Mucosa of descending colon (tissue), 3 donors: ENCODE data around the gene ZNF266. TPM values are rescaled to one million over a fixed set of nuclear protein-coding genes. Genes with fewer than 3 reads are reported as not detected.

Experiments
- ATAC-seq: fragments of 200-7000 bp; cut with Tn5 transposase; one replicate; pipeline ENCODE4 v1.9.1; 2020; ENCODE audit warnings: mild to moderate bottlenecking, moderate library complexity
- DNase-seq, 3 donors: peaks; one replicate each; pipeline ENCODE4 v3.0.0-alpha.2; 2020
- H3K36me3 ChIP-seq: fragments of 200-600 bp; one replicate; pipeline ENCODE4 v1.8.0; 2021; ENCODE audit warnings: low read depth, mild to moderate bottlenecking
- H3K4me1 ChIP-seq: fragments of 200-600 bp; one replicate; pipeline ENCODE4 v1.8.0; 2021; ENCODE audit warnings: low read depth, mild to moderate bottlenecking
- H3K4me3 ChIP-seq: fragments of 200-600 bp; one replicate; pipeline ENCODE4 v1.8.0; 2021; ENCODE audit warnings: mild to moderate bottlenecking
- H3K9me3 ChIP-seq: fragments of 200-600 bp; one replicate; pipeline ENCODE4 v1.8.0; 2021; ENCODE audit warnings: mild to moderate bottlenecking
- CTCF ChIP-seq: fragments of 200-600 bp; IDR thresholded peaks from one replicate; pipeline ENCODE4 v1.8.0; 2022; ENCODE audit warnings: antibody characterized with exemption, mild to moderate bottlenecking
- intact Hi-C, 2 donors: fragments of 100-400 bp; cut with DNase I in 1 of 2; cut with micrococcal nuclease in 1 of 2; formaldehyde crosslinking; loops; one replicate each; pipeline versions ENCODE4 v1.11.0 to v1.11.1; 2022; cut with DNase I, micrococcal nuclease
- long read RNA-seq, 2 donors: library from polyadenylated mRNA; unstranded; transcript quantifications; one replicate each; pipeline ENCODE4 v2.0.0, GENCODE V29; 2019 to 2021
- total RNA-seq, 3 donors: library from RNA; stranded (reverse); fragmentation: NEBNext Ultra II Directional in 2 of 3; extraction: Animal tissue kit (Norgen Biotek cat#: 25700) in 2 of 3; gene quantifications; one replicate each; pipeline versions ENCODE4 v1.2.1 to v1.2.4, GENCODE V29; 2021 to 2023
- donor health status: DM: no; HTN: no; CAD: no; lungs with moderate emphysema.
- donor health status: DM: no; HTN: no; CAD: no.
- donor health status: DM: no; HTN: yes; CAD: no.

The ZNF266 gene
- total RNA-seq: 10 to 100 TPM; 16.6 to 23.9 (median 20.6) TPM
- long read RNA-seq, donor 1, partial matches to known transcripts: 1 of 15 reads
- long read RNA-seq, donor 1, other reads (novel, unspliced or antisense): 11 of 15 reads
- long read RNA-seq, donor 2, partial matches to known transcripts: 0 of 3 reads
- long read RNA-seq, donor 2, other reads (novel, unspliced or antisense): 1 of 3 reads

GRCh38 chr19:9435279-9436268 is at the start of gene ZNF266:
ZNF266 (minus strand) TSS chr19:9435573; CDS start chr19:9420089, 15,484 bp downstream.
- TF ChIP-seq CTCF: peak; percentile 89
- Histone ChIP-seq H3K9me3 (no peaks in the 10 kb centered on the region), H3K4me1 (peaks cover 13% of the 10 kb centered on the region), H3K36me3 (no peaks in the 10 kb centered on the region), H3K4me3 (peak within 1 kb of the TSS; percentile 58)
- intact Hi-C loops: no loop called here
- DNase-seq (peak; percentile 91 to 94 (median 93)), ATAC-seq (peak; percentile 99)

DNA sequence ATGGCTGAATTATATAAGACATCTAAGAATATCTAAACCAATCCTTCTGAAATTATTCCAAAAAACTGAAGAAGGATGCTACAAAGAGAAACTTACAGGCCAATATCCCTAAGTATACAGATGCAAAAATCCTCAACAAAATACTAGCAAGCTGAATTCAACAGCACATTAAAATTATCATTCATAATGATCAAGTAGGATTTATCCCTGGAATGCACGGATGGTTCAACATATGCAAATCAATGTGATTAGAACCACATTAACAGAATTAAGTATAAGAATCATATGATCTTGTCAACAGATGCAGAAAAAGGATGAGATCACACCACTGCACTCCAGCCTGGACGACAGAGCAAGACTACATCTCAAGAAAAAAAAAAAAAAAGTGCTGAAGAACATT is 49.8 kb upstream of the ZNF266 start:
- Histone ChIP-seq H3K36me3 (no peaks in the 10 kb centered on the region), H3K4me3 (no peak overlapping the region), H3K9me3 (peaks cover 55% of the 10 kb centered on the region), H3K4me1 (no peaks in the 10 kb centered on the region)
- no peak for ATAC-seq
- intact Hi-C loops: no loop called here
- no peak for TF ChIP-seq CTCF
- DNase-seq: no peak

DNA sequence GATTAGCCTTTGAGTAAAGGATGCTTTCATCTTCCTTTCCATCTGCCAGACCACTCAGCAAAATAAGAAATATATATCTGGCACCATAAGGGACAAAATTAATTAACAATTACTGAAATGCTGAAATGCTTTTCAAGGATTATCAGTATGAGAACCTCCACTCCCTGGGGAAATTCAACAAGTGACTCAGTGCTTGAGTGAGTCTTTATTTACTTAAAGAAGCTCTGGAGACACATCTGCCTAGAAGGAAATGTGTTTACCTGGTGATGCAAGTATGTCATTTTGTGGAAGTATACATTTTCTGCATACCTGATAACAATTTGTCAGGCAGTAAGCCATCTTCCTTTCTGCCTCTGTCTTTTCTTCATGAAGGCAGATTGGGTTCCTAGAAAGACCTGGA is 39.6 kb upstream of the ZNF266 start:
- ATAC-seq (no peak), DNase-seq (no peak)
- Histone ChIP-seq H3K36me3 (no peaks in the 10 kb centered on the region), H3K9me3 (peaks cover 45% of the 10 kb centered on the region), H3K4me1 (no peaks in the 10 kb centered on the region), H3K4me3 (no peak overlapping the region)
- intact Hi-C loops: no loop called here
- TF ChIP-seq CTCF: no peak

- no peaks in the 10 kb centered on the region for H3K36me3 ChIP-seq
- intact Hi-C loops: no loop called here
- peaks cover 74% of the 10 kb centered on the region for H3K9me3 ChIP-seq
- H3K4me1 ChIP-seq: no peaks in the 10 kb centered on the region
- DNase-seq (no peak), ATAC-seq (no peak)
- H3K4me3 ChIP-seq: no peak overlapping the region
- no peak for TF ChIP-seq CTCF
These were observed 31.8 kb upstream of the ZNF266 start for GRCh38 chr19:9467161-9467560.

- peaks cover 93% of the 10 kb centered on the region for H3K9me3 ChIP-seq
- no peaks in the 10 kb centered on the region for H3K4me1 ChIP-seq
- TF ChIP-seq CTCF: no peak
- no peak for ATAC-seq
- no peaks in the 10 kb centered on the region for H3K36me3 ChIP-seq
- no peak overlapping the region for H3K4me3 ChIP-seq
- intact Hi-C loops: no loop called here
- no peak for DNase-seq
These were observed 26.6 kb upstream of the ZNF266 start for GRCh38 chr19:9461938-9462337.
